ENCODE data around the gene SNCB. TPM values are rescaled to one million over a fixed set of nuclear protein-coding genes. Genes with fewer than 3 reads are reported as not detected.

SNCB gene
- total and polyA plus RNA-seq, 2 of the 4 experiments (the other 2 are of a cell fraction): 0.41 TPM; not detected in 1

GRCh38 chr5:176644878-176645670, 14.7 kb upstream of the SNCB start:
- WGBS, 2 experiments (ENCODE audit: extremely low coverage in 2 of 2, insufficient read length in 1 of 2): 89% methylated on average over 6 of the region's 22 CpGs; no CpG with 5 or more reads in 1 of the 2 experiments
- Histone ChIP-seq H2BK20ac (ENCODE audit: low read depth, low read length) (no peak overlapping the region), H3K14ac (replicated peaks; ENCODE audit: low read depth, low read length) (no peak overlapping the region), H3K4me3 (ENCODE audit: insufficient read depth, low read depth, low read length) (no peak overlapping the region), H4K8ac (ENCODE audit: low read depth in 2 of 2, low read length in 2 of 2) (no peak overlapping the region), H2AK5ac (ENCODE audit: low read depth, low read length) (no peak overlapping the region), H3K27me3 (ENCODE audit: control insufficient read depth, insufficient read depth, low read length) (peaks cover 8% of the 10 kb centered on the region), H3K4me1 (ENCODE audit: control insufficient read depth, insufficient read depth, low read length) (peaks cover 10% of the 10 kb centered on the region; the same call in 1 of the 2 replicates), H2AK9ac (replicated peaks; ENCODE audit: low read depth, low read length, poor library complexity) (no peak overlapping the region), H4K20me1 (ENCODE audit: insufficient read depth, low read length) (peaks cover 12% of the 10 kb centered on the region), H3K79me1 (ENCODE audit: low read depth in 1 of 2, low read length in 2 of 2) (peaks cover 4 to 21% of the 10 kb centered on the region in 2 experiments), H3K4ac (ENCODE audit: low read depth, low read length) (no peak overlapping the region), H3K9me1 (ENCODE audit: insufficient read depth, low read length) (peaks cover 10% of the 10 kb centered on the region; the same call in 1 of the 2 replicates), H3K9ac (ENCODE audit: low read depth, low read length) (no peak overlapping the region), H3K18ac (ENCODE audit: low read depth, low read length) (no peak overlapping the region), H3K56ac (ENCODE audit: extremely low read depth, insufficient read depth, low read length) (no peak overlapping the region), H4K91ac (ENCODE audit: insufficient read depth, low read depth, low read length) (no peak overlapping the region), H2BK5ac (ENCODE audit: low read depth, low read length, poor library complexity, severe bottlenecking) (no peak overlapping the region), H2BK120ac (ENCODE audit: low read depth, low read length) (no peak overlapping the region), H4K5ac (ENCODE audit: low read depth, low read length) (no peak overlapping the region), H3K36me3 (ENCODE audit: control insufficient read depth, insufficient read depth, low read length) (no peaks in the 10 kb centered on the region), H3K27ac (ENCODE audit: insufficient read depth, low read length) (no peak overlapping the region), H3K9me3 (ENCODE audit: control insufficient read depth, insufficient read depth, low read length) (no peaks in the 10 kb centered on the region), H2AFZ (replicated peaks; ENCODE audit: low read length, poor library complexity) (peak overlapping the region; percentile 24), H3K23ac (ENCODE audit: low read depth, low read length) (no peak overlapping the region), H2BK15ac (ENCODE audit: low read depth, low read length) (no peak overlapping the region), H3K4me2 (ENCODE audit: low read depth, low read length) (no peak overlapping the region)
- no peak for ATAC-seq (ENCODE audit: low read depth)
- no peak for TF ChIP-seq USF2 (IDR thresholded peaks at IDR 0.05; ENCODE audit: low read depth, low read length)
- TF ChIP-seq POLR2A (IDR thresholded peaks at IDR 0.05; ENCODE audit: low read depth, low read length): no peak
- TF ChIP-seq MAZ (IDR thresholded peaks at IDR 0.05; ENCODE audit: borderline replicate concordance, low read depth, low read length): no peak
- no peak for TF ChIP-seq CHD1 (IDR thresholded peaks at IDR 0.05; ENCODE audit: low read depth, low read length)
- ChIA-PET POLR2A (ENCODE audit: unreplicated experiment) (no interaction called here), CTCF (no interaction called here)
- intact Hi-C loops (cut with micrococcal nuclease) (loop anchor here (10.0 kb wide), 1 partner anchor 230 kb away; the partner anchor contains the start of gene CLTB), dilution Hi-C loops (cut with HindIII; ENCODE audit: low sequenced_read_pairs, unreplicated experiment) (no loop called here), in situ Hi-C loops (cut with MboI; ENCODE audit: low sequenced_read_pairs) (no loop called here)
- no peak for DNase-seq
- no TSS peak for BruUV-seq (replicated peaks)

Data from IMR-90 (cell line).